GM12873 (cell line): Measurements from ENCODE around the gene HOMER3.
A peak's percentile ranks its signal among the peaks of the same experiment; 100 is the strongest.

Experiments used
- CTCF ChIP-seq: IDR thresholded peaks from 2 replicates; pipeline ENCODE4 v1.5.1; 2012; ENCODE audit warnings: low read depth, mild to moderate bottlenecking, moderate library complexity, low read length, control low read depth; ENCODE audit not compliant: insufficient read depth; ENCODE audit errors: missing control alignments

HOMER3 gene

GRCh38 chr19:18896421-18896841, 44.6 kb downstream of the HOMER3 start:
- TF ChIP-seq CTCF, result no peak

GRCh38 chr19:18895824-18896341, 45.1 kb downstream of the HOMER3 start, which contains the start of gene CERS1:
CERS1 (minus strand) TSS chr19:18896158; CDS start chr19:18896072, 86 bp downstream.
- no peak for TF ChIP-seq CTCF

GRCh38 chr19:18895038-18895823, 45.8 kb downstream of the HOMER3 start:
- TF ChIP-seq CTCF, result peak; percentile 35

GRCh38 chr19:18894254-18895037, 46.6 kb downstream of the HOMER3 start:
- TF ChIP-seq CTCF, result no peak

GRCh38 chr19:18893587-18894253, 47.3 kb downstream of the HOMER3 start:
- no peak for TF ChIP-seq CTCF

GRCh38 chr19:18889949-18890745, 50.9 kb downstream of the HOMER3 start:
- no peak for TF ChIP-seq CTCF
